GM18861 (cell line): ENCODE results near the gene CHSY3.
A peak's percentile ranks its signal among the peaks of the same experiment; 100 is the strongest.

Source experiments
- ATAC-seq: cut with Tn5 transposase; IDR thresholded peaks from one replicate; pipeline ENCODE4 v1.9.1; 2021; ENCODE audit not compliant: unreplicated experiment

Gene CHSY3

GRCh38 chr5:130090569-130091270 is 186.5 kb downstream of the CHSY3 start:
- no peak for ATAC-seq

DNA sequence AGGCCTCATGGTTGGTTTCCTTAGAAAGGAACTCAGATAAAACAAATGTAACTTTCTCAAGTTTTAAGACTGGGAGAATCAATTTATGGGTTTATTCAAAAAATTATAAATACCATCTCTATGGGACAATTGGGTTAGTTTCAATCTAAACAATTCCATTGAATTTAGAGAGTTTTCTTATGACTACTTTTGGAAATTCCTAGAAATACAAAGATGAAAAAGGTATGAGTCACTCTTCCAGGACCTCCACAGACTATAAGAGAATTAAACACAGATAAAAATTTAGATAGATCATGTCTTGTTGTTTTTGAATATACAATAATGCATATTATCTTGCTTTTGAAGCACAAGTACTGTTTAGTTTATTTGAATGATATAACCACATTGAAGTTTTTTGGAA is 188.7 kb downstream of the CHSY3 start:
- ATAC-seq = no peak

GRCh38 chr5:130096483-130096882 is 192.2 kb downstream of the CHSY3 start:
- no peak for ATAC-seq

GRCh38 chr5:130099008-130099407 is 194.7 kb downstream of the CHSY3 start:
- ATAC-seq = no peak

DNA sequence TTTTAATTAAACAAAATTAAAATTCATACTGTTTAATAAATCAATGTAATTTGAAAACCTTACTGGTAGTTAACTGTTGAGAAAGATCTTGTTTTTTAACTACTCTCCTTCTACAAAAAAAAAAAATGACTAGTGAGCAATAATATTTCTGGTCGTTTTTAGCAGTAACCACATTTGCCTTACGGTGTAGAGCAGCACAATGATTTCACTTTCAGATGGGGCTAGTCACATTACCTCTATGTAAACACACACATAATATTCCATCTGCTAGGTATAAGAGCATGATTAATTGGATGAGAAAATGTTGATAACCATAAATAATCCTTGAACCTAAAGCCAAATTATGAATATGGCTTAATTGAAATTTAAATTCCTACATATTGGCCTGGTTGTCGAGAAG is 198.1 kb downstream of the CHSY3 start:
- no peak for ATAC-seq

- ATAC-seq = no peak
These were observed 198.7 kb downstream of the CHSY3 start for GRCh38 chr5:130102960-130103359.

DNA sequence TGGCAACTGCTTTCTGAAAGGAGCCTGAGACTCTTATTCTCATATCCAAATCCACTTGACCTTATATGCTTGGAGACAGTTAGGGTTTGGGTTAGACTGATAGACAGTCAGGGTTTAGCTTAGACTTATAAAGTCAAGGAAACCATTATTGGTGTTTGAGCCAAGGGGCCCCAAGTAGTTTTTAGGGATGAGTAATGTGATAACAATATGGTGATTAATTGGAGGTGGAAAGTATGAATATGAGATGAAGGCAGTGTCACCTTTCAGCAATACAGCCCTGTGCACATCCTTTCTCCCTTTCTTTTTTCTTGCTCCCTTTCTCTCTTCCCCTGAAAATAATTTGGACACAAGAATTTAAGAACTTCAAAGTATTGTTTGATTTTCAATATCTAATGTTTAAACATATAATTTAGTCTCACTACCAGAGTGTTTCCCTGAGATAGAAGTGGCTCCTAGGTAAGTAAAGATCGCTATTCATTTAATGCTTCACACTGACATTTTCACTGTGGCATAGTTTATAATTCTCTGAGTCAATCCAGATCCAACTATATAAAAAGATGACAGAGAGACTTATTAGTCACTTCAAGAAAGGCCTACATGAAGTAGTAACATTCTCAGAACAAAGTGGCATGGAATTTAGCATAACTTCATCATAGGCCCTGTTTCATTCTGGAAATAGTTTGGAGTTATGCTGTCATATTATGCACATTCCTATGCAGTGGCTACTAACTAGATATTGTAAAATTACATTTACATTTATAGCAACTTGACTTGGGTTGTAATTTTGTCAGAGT is 200.8 kb downstream of the CHSY3 start:
- ATAC-seq = no peak

- ATAC-seq = no peak
These were observed 202.2 kb downstream of the CHSY3 start for GRCh38 chr5:130106480-130106879.

GRCh38 chr5:130109152-130109551 is 204.9 kb downstream of the CHSY3 start:
- ATAC-seq = peak; percentile 58

- no peak for ATAC-seq
These were observed 206.1 kb downstream of the CHSY3 start for GRCh38 chr5:130110328-130110727.

DNA sequence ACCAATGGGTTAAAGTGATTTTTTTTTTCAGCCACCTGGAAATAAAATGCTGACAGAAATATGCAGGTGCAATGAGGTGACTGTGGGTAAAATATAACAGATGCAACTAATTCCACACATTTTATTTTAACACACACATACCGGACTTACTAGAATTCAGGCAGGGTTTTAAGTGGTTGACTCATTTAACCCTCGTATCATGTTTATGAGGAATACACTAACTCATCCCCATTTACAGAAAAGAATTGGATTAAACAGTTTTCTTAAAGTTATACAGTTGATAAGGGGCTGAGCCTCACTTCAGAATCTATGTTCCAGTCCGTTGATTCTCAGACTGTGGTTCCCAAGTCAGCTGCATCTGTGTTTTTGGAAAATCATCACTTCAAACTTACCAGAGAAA is 207.5 kb downstream of the CHSY3 start:
- no peak for ATAC-seq

- peak; percentile 48 for ATAC-seq
These were observed 208.0 kb downstream of the CHSY3 start for GRCh38 chr5:130112246-130112645.

- ATAC-seq = no peak
These were observed 211.4 kb downstream of the CHSY3 start for GRCh38 chr5:130115686-130116085.

DNA sequence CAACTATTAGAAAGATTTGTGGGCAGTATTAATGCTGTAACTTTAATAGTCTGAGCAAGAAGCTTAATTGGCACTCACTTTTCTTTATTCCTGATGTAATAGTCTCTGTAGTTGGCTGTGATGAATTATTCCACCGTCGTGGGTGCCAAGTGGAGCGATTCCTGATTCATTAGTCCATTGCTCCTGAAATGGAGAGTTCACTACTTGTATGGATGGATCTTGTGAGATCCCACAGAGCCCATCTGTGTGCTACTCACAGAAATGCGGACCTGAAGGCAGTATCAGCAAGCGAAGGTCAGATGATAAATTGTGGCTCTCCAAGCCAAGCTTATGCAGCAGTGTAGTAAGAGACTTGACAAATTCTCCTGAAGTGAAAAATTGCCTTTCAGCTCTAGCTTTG is 212.2 kb downstream of the CHSY3 start:
- no peak for ATAC-seq

GRCh38 chr5:130116972-130117371 is 212.7 kb downstream of the CHSY3 start:
- no peak for ATAC-seq

DNA sequence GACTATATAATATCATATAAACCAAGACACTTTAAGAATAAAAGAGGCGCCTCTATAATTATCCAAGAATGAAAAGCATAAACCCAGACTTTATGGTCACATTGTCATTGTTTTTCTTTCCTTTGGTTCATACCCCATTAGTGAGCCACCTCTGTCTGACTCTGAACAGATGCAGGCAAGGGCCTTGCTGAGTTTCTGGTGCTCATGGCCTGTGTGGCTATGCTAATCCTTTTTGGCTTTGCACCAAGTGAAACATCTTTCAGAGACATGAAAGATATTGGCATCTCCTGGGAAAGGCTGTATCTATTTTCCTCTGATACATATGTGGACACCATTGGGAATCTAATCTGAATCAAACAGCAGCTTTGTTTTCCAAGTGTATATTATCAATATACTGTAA is 222.5 kb downstream of the CHSY3 start:
- no peak for ATAC-seq

DNA sequence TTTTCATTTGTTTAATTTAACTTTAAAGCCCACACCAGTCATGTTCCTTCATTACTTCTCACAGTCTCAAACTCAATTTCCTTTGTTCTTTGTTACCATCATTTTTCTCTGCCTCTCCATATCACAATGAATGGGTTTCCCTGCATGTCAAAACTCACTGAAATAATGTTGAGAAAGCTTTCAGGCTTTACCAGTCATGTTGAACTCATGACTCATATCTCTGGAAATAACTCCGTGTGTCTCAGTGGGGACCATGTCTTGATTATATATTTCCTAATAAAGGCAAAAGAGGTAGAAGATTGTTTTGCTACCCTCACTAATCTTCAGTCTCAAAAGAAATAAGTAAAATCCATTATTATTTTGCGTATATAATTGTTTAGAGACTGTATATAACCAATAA is 231.2 kb downstream of the CHSY3 start:
- no peak for ATAC-seq

GRCh38 chr5:130136300-130136699 is 232.0 kb downstream of the CHSY3 start:
- ATAC-seq = no peak

GRCh38 chr5:130137681-130138080 is 233.4 kb downstream of the CHSY3 start:
- no peak for ATAC-seq

- ATAC-seq = no peak
These were observed 234.3 kb downstream of the CHSY3 start for GRCh38 chr5:130138406-130139045.

- no peak for ATAC-seq
These were observed 237.5 kb downstream of the CHSY3 start for GRCh38 chr5:130141659-130142320.

- no peak for ATAC-seq
These were observed 247.0 kb downstream of the CHSY3 start for GRCh38 chr5:130151239-130151638.
